ENCODE measurements around the gene PCID2. TPM values are rescaled to one million over a fixed set of nuclear protein-coding genes. Genes with fewer than 3 reads are reported as not detected.
A peak's percentile ranks its signal among the peaks of the same experiment; 100 is the strongest.

PCID2 gene
- total and polyA plus RNA-seq, 8 donors, result 25.9 to 81.7 (median 40.9) TPM

- TF ChIP-seq, protein P1, sequence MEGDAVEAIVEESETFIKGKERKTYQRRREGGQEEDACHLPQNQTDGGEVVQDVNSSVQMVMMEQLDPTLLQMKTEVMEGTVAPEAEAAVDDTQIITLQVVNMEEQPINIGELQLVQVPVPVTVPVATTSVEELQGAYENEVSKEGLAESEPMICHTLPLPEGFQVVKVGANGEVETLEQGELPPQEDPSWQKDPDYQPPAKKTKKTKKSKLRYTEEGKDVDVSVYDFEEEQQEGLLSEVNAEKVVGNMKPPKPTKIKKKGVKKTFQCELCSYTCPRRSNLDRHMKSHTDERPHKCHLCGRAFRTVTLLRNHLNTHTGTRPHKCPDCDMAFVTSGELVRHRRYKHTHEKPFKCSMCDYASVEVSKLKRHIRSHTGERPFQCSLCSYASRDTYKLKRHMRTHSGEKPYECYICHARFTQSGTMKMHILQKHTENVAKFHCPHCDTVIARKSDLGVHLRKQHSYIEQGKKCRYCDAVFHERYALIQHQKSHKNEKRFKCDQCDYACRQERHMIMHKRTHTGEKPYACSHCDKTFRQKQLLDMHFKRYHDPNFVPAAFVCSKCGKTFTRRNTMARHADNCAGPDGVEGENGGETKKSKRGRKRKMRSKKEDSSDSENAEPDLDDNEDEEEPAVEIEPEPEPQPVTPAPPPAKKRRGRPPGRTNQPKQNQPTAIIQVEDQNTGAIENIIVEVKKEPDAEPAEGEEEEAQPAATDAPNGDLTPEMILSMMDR (IDR thresholded peaks at IDR 0.05), result no peak
- no peak for TF ChIP-seq POLR2AphosphoS5 (IDR thresholded peaks at IDR 0.05)
- WGBS, 5 donors, result 74 to 79% (median 76%) methylated on average over 12 to 13 of the region's 13 CpGs
These were observed 22.2 kb downstream of the PCID2 start for GRCh38 chr13:113186061-113186900.

DNA sequence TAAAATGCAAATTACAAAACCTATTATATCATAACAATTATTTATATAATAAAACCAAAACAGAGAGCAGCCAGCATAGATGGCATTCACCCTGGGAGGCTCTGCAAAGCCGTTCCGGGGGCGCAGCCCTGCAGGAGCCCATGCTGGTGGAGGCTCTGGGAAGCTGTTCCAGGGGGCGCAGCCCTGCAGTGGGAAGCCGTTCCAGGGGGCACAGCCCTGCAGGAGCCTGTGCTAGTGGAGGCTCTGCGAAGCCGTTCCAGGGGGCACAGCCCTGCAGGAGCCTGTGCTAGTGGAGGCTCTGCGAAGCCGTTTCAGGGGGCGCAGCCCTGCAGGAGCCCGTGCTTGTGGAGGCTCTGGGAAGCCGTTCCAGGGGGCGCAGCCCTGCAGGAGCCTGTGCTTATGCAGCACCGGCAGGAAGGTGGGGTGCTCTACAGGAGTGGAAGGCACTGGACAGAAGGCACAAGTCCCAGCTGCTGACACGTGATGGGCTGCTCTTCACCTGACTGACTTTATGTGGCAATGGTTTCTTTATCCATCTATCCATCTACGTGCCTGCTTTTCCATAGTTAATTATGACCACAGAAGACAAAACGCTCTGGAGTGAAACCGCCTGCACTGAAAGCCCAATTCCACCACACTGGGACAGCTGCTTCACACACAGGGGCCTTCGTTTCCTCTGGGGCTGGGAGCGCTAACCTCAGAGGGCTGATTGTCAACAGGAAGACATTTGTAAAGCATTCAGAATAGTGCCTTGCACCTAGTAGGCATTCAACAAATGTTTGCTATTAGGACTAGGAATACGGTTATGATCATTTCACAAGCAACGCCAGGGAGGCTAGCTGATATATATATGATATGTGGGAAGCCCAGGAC is 23.7 kb downstream of the PCID2 start:
- peaks cover 19 to 96% (median 79%) of the 10 kb centered on the region in 4 donors for H3K36me3 ChIP-seq
- 84 to 89% (median 86%) methylated on average over 14 to 22 of the region's 22 CpGs for WGBS, 5 donors

More at GRCh38 chr13:113186061-113186900, 22.2 kb downstream of the PCID2 start:
- Histone ChIP-seq H3K27ac (peak overlapping the region in 4 of 5 donors; percentile 5 to 55 (median 33)), H3K36me3 (peaks cover 13 to 96% (median 78%) of the 10 kb centered on the region in 4 donors), H3K27me3 (no peaks in the 10 kb centered on the region), H3K4me1 (no peaks in the 10 kb centered on the region), H3K9me3 (no peaks in the 10 kb centered on the region), H3K4me3 (no peak overlapping the region)
- DNase-seq, result no peak
- intact Hi-C loops (cut with DNase I; ENCODE audit: low total_unique reads), result no loop called here

GRCh38 chr13:113183450-113184129 is 24.9 kb downstream of the PCID2 start:
- H3K4me1 ChIP-seq, result no peaks in the 10 kb centered on the region
- intact Hi-C loops (cut with DNase I; ENCODE audit: low total_unique reads), result no loop called here
- H3K9me3 ChIP-seq, result no peaks in the 10 kb centered on the region
- no peak for DNase-seq
- H3K4me3 ChIP-seq, result no peak overlapping the region
- H3K27me3 ChIP-seq, result no peaks in the 10 kb centered on the region
- H3K27ac ChIP-seq, result no peak overlapping the region
- no peak for TF ChIP-seq POLR2A (IDR thresholded peaks at IDR 0.05)
- no peak for TF ChIP-seq POLR2AphosphoS5 (IDR thresholded peaks at IDR 0.05)
- TF ChIP-seq, protein P1 (IDR thresholded peaks at IDR 0.05), result no peak
- no peak for TF ChIP-seq EP300 (IDR thresholded peaks at IDR 0.05)
- WGBS, 5 donors, result 56 to 70% (median 70%) methylated on average over 14 of the region's 14 CpGs
- peaks cover 29 to 96% (median 79%) of the 10 kb centered on the region in 4 donors for H3K36me3 ChIP-seq

More for the DNA sequence above, 23.7 kb downstream of the PCID2 start:
- no peak for TF ChIP-seq POLR2AphosphoS5 (IDR thresholded peaks at IDR 0.05)
- TF ChIP-seq, protein P1 (IDR thresholded peaks at IDR 0.05), result no peak
- TF ChIP-seq POLR2A (IDR thresholded peaks at IDR 0.05), result no peak
- TF ChIP-seq EP300 (IDR thresholded peaks at IDR 0.05), result no peak
- Histone ChIP-seq H3K27ac (no peak overlapping the region), H3K4me3 (peak overlapping the region in 1 of 4 donors; percentile 2), H3K27me3 (no peaks in the 10 kb centered on the region), H3K9me3 (no peaks in the 10 kb centered on the region), H3K4me1 (no peaks in the 10 kb centered on the region)
- intact Hi-C loops (cut with DNase I; ENCODE audit: low total_unique reads), result no loop called here
- no peak for DNase-seq

GRCh38 chr13:113182046-113182445 is 26.4 kb downstream of the PCID2 start:
- intact Hi-C loops (cut with DNase I; ENCODE audit: low total_unique reads), result no loop called here
- no peak for DNase-seq
- H3K4me1 ChIP-seq, result no peaks in the 10 kb centered on the region
- no peaks in the 10 kb centered on the region for H3K27me3 ChIP-seq
- TF ChIP-seq POLR2A (IDR thresholded peaks at IDR 0.05) (no peak), EP300 (IDR thresholded peaks at IDR 0.05) (no peak), POLR2AphosphoS5 (IDR thresholded peaks at IDR 0.05) (no peak)
- peaks cover 43 to 99% (median 85%) of the 10 kb centered on the region in 4 donors for H3K36me3 ChIP-seq
- WGBS, 5 donors, result 83 to 88% (median 86%) methylated on average over 4 of the region's 4 CpGs
- no peak overlapping the region for H3K27ac ChIP-seq
- H3K9me3 ChIP-seq, result no peaks in the 10 kb centered on the region
- H3K4me3 ChIP-seq, result no peak overlapping the region

All from stomach (tissue), 9 donors.